Measurements from ENCODE around the gene ACP7. TPM values are rescaled to one million over a fixed set of nuclear protein-coding genes. Genes with fewer than 3 reads are reported as not detected.

ACP7 gene
- total and polyA plus RNA-seq, 2 of the 8 experiments (the other 6 are each of a cell fraction or from before 2014, with no cell fraction given) = 0.27 to 0.50 TPM

DNA sequence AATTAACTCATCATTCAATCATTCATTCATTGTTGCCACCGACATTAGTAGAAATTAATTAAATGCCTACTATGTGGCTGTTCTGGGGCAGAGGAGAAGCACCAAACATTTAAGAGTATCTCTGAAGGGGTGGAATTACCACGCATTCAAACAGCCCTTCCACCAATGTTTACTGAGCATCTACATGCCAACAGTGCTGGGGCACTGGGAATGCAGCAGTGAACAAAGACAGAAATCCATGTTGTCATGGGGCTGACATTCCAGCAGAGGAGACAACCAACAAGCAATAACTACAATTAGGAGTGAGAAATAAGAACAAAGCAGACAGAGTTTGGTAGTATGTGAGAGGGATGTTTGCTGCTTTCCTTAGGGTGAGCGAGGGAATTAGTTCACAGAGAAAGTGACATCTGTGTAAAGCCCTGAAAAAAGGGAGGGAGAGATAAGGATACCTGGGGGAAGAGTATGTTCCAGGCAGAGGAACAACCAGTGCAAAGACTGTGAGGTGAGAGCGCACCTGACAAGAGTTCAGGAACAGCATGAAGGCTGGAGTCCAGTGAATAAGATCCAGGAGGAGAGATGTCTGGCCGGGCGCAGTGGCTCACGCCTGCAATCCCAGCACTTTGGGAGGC, 40.1 kb downstream of the ACP7 start:
- no peak overlapping the region for H2BK120ac ChIP-seq (replicated peaks; ENCODE audit: low read depth, low read length)
- no peaks in the 10 kb centered on the region for H3K27me3 ChIP-seq (replicated peaks in 1 of 4; ENCODE audit: control insufficient read depth in 3 of 4, extremely low read depth in 1 of 4, insufficient read depth in 3 of 4, low read length in 3 of 4)
- H3K14ac ChIP-seq (ENCODE audit: insufficient read length) = no peak overlapping the region
- 0 out of 2 replicates have a peak overlapping the region, but pooled peaks have one; percentile 63 for H2BK12ac ChIP-seq (ENCODE audit: low read depth, low read length)
- no peak overlapping the region for H2AK5ac ChIP-seq (ENCODE audit: low read depth, low read length)
- no peak overlapping the region for H4K8ac ChIP-seq (ENCODE audit: extremely low read depth, insufficient read depth, low read length)
- peaks cover 0 to 14% (median 6%) of the 10 kb centered on the region in 4 experiments; a peak in 6 of 7 replicates for H3K4me1 ChIP-seq (replicated peaks in 1 of 4; ENCODE audit: control insufficient read depth in 3 of 4, insufficient read depth in 4 of 4, low read length in 3 of 4)
- no peak overlapping the region for H3K9ac ChIP-seq (replicated peaks in 1 of 4; ENCODE audit: extremely low read depth in 1 of 4, low read depth in 3 of 4, low read length in 3 of 4)
- no peak overlapping the region for H3K4me3 ChIP-seq (ENCODE audit: extremely low read depth in 1 of 4, insufficient read depth in 2 of 4, low read depth in 3 of 4, low read length in 4 of 4)
- no peak overlapping the region for H2BK15ac ChIP-seq (ENCODE audit: low read length)
- H3K36me3 ChIP-seq (ENCODE audit: control insufficient read depth in 2 of 4, insufficient read depth in 4 of 4, low read length in 3 of 4) = no peaks in the 10 kb centered on the region
- peaks cover 3 to 22% of the 10 kb centered on the region in 2 experiments for H4K20me1 ChIP-seq (replicated peaks in 1 of 2; ENCODE audit: control insufficient read depth in 1 of 2, insufficient read depth in 2 of 2, low read length in 2 of 2)
- TF ChIP-seq TEAD4 (IDR thresholded peaks at IDR 0.05; ENCODE audit: low read depth, low read length) (peak; percentile 84), RBBP5 (IDR thresholded peaks at IDR 0.05; ENCODE audit: borderline replicate concordance, low read depth, low read length) (0 out of 2 replicates have a peak, but pooled peaks have one; percentile 28), SIX5 (IDR thresholded peaks at IDR 0.05; ENCODE audit: low read depth, low read length) (no peak), CREB1 (IDR thresholded peaks at IDR 0.05) (no peak), SP1 (IDR thresholded peaks at IDR 0.05; ENCODE audit: low read depth, low read length) (0 out of 2 replicates have a peak, but pooled peaks have one; percentile 45)
- no peak overlapping the region for H4K91ac ChIP-seq (replicated peaks; ENCODE audit: insufficient read length, low read length)
- no peak overlapping the region for H4K5ac ChIP-seq (ENCODE audit: insufficient read length, low read depth, low read length)
- H3K9me3 ChIP-seq (ENCODE audit: insufficient read depth in 2 of 2, low read depth in 1 of 2, low read length in 1 of 2) = no peaks in the 10 kb centered on the region
- H3K18ac ChIP-seq (ENCODE audit: extremely low read depth, low read length) = peak overlapping the region; percentile 48; the same call in 1 of the 2 replicates
- H2AFZ ChIP-seq (ENCODE audit: low read length) = peak overlapping the region; percentile 70
- no peak overlapping the region for H3K23ac ChIP-seq (ENCODE audit: insufficient read length)
- peak overlapping the region; percentile 85; the same call in 1 of the 2 replicates for H2BK5ac ChIP-seq (ENCODE audit: low read depth, low read length)
- DNase-seq (ENCODE audit: low read depth in 1 of 2, low spot score in 2 of 2) (no peak), FAIRE-seq (no peak)
- H3K56ac ChIP-seq (replicated peaks; ENCODE audit: insufficient read length, low read depth, low read length) = no peak overlapping the region
- H3K79me1 ChIP-seq (ENCODE audit: low read depth, low read length) = peaks cover 13% of the 10 kb centered on the region
- POLR2A ChIA-PET (ENCODE audit: partially characterized antibody) = interaction anchor here (1.0 to 2.8 kb wide), 2 partner anchors 20 to 72 kb away, joined by 4 to 6 read pairs; partner anchors contain the start of gene NCCRP1
- peak overlapping the region; percentile 40 to 57 for H3K4me2 ChIP-seq (ENCODE audit: insufficient read depth in 1 of 2, low read depth in 2 of 2, low read length in 2 of 2)
- WGBS, 2 experiments (ENCODE audit: extremely low coverage in 1 of 2, insufficient coverage in 1 of 2, insufficient read length in 1 of 2, insufficient replicate concordance in 2 of 2, low coverage in 1 of 2, low lambda C conversion rate in 2 of 2, missing lambda C conversion rate in 1 of 2) = 72% methylated on average over 7 of the region's 7 CpGs; no CpG with 5 or more reads in 1 of the 2 experiments
- no peak overlapping the region for H3K4ac ChIP-seq (replicated peaks; ENCODE audit: insufficient read length, low read depth, low read length)
- 0 out of 2 replicates have a peak overlapping the region, but pooled peaks have one; percentile 38 for H3K27ac ChIP-seq (ENCODE audit: low read depth, low read length)
- H3K79me2 ChIP-seq (ENCODE audit: control insufficient read depth in 1 of 2, insufficient read depth in 2 of 2, low read length in 2 of 2) = peaks cover 15 to 34% of the 10 kb centered on the region in 2 experiments
- 0 out of 2 replicates have a peak overlapping the region, but pooled peaks have one; percentile 32 for H2BK20ac ChIP-seq (ENCODE audit: low read length)
- H3K23me2 ChIP-seq (ENCODE audit: low read depth, low read length) = no peaks in the 10 kb centered on the region; the same call in 1 of the 2 replicates
- CTCF ChIA-PET (ENCODE audit: partially characterized antibody) = interaction anchor here (0.6 to 1.0 kb wide), 2 partner anchors 64 to 199 kb away, joined by 3 to 4 read pairs; no protein-coding TSS in a partner anchor
